Vagina (tissue), 2 donors: ENCODE results near the gene PKD1.

ENCODE experiments used
- POLR2A ChIP-seq, 2 donors: fragments of 450-650 bp; IDR thresholded peaks; one replicate each; pipeline ENCODE4 v1.6.1; 2017; ENCODE audit warnings: antibody characterized with exemption in 2 of 2, mild to moderate bottlenecking in 2 of 2, moderate library complexity in 2 of 2
- POLR2AphosphoS5 ChIP-seq, 2 donors: sonication (generic); formaldehyde crosslinking; IDR thresholded peaks; one replicate each; pipeline ENCODE4 v1.9.0; 2017; ENCODE audit warnings: antibody characterized with exemption in 2 of 2, mild to moderate bottlenecking in 2 of 2, low read depth in 1 of 2; ENCODE audit not compliant: insufficient read depth in 1 of 2
- TF ChIP-seq, protein P1 (sequence below), 3 experiments: fragments of 450-650 bp in 2 of 3; fragments of 200-600 bp in 1 of 3; sonication (generic) in 1 of 3; IDR thresholded peaks; one replicate each; pipeline ENCODE4 v1.5.1; 2017 to 2019; ENCODE audit warnings: antibody characterized with exemption in 3 of 3, mild to moderate bottlenecking in 2 of 3, moderate library complexity in 2 of 3

GRCh38 chr16:2177561-2177960, 41.9 kb upstream of the PKD1 start:
- TF ChIP-seq, protein P1, sequence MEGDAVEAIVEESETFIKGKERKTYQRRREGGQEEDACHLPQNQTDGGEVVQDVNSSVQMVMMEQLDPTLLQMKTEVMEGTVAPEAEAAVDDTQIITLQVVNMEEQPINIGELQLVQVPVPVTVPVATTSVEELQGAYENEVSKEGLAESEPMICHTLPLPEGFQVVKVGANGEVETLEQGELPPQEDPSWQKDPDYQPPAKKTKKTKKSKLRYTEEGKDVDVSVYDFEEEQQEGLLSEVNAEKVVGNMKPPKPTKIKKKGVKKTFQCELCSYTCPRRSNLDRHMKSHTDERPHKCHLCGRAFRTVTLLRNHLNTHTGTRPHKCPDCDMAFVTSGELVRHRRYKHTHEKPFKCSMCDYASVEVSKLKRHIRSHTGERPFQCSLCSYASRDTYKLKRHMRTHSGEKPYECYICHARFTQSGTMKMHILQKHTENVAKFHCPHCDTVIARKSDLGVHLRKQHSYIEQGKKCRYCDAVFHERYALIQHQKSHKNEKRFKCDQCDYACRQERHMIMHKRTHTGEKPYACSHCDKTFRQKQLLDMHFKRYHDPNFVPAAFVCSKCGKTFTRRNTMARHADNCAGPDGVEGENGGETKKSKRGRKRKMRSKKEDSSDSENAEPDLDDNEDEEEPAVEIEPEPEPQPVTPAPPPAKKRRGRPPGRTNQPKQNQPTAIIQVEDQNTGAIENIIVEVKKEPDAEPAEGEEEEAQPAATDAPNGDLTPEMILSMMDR (IDR thresholded peaks at IDR 0.05), result no peak
- TF ChIP-seq POLR2A (IDR thresholded peaks at IDR 0.05) (no peak), POLR2AphosphoS5 (IDR thresholded peaks at IDR 0.05; ENCODE audit: insufficient read depth in 1 of 2, low read depth in 1 of 2) (no peak)
